ENCODE results near the gene KCNIP1.
"Not testable (repeated sequence)": the region's sequence is repeated elsewhere in the genome, so short reads cannot be mapped to it uniquely, and the experiment has no call there.

The KCNIP1 gene

GRCh38 chr5:170537451-170538095 lies 33.8 kb downstream of the KCNIP1 start:
- no peak for DNase-seq (ENCODE audit: low read depth)

GRCh38 chr5:170538096-170538465 lies 34.3 kb downstream of the KCNIP1 start:
- no peak for DNase-seq (ENCODE audit: low read depth)

GRCh38 chr5:170538696-170539586 lies 35.1 kb downstream of the KCNIP1 start:
- DNase-seq (ENCODE audit: low read depth): no peak

GRCh38 chr5:170540271-170540670 lies 36.5 kb downstream of the KCNIP1 start:
- DNase-seq (ENCODE audit: low read depth): no peak

GRCh38 chr5:170541146-170541769 lies 37.4 kb downstream of the KCNIP1 start:
- no peak for DNase-seq (ENCODE audit: low read depth)

- no peak for DNase-seq (ENCODE audit: low read depth)
Observed at GRCh38 chr5:170542691-170543293, 39.0 kb downstream of the KCNIP1 start.

GRCh38 chr5:170545313-170545712 lies 41.5 kb downstream of the KCNIP1 start:
- DNase-seq (ENCODE audit: low read depth): no peak

GRCh38 chr5:170545811-170546210 lies 42.0 kb downstream of the KCNIP1 start:
- DNase-seq (ENCODE audit: low read depth): no peak

GRCh38 chr5:170546282-170546681 lies 42.5 kb downstream of the KCNIP1 start:
- no peak for DNase-seq (ENCODE audit: low read depth)

- not testable (repeated sequence) for DNase-seq (ENCODE audit: low read depth)
Observed at GRCh38 chr5:170550382-170550781, 46.6 kb downstream of the KCNIP1 start.

GRCh38 chr5:170551076-170551475 lies 47.3 kb downstream of the KCNIP1 start:
- no peak for DNase-seq (ENCODE audit: low read depth)

- DNase-seq (ENCODE audit: low read depth): no peak
Observed at GRCh38 chr5:170551622-170552021, 47.8 kb downstream of the KCNIP1 start.

- no peak for DNase-seq (ENCODE audit: low read depth)
Observed at GRCh38 chr5:170552621-170553115, 48.8 kb downstream of the KCNIP1 start.

- DNase-seq (ENCODE audit: low read depth): no peak
Observed at GRCh38 chr5:170553218-170553617, 49.4 kb downstream of the KCNIP1 start.

- DNase-seq (ENCODE audit: low read depth): no peak
Observed at GRCh38 chr5:170554521-170555267, 50.9 kb downstream of the KCNIP1 start.

- DNase-seq (ENCODE audit: low read depth): no peak
Observed at GRCh38 chr5:170557314-170557713, 53.5 kb downstream of the KCNIP1 start.

GRCh38 chr5:170559296-170559695 lies 55.5 kb downstream of the KCNIP1 start:
- DNase-seq (ENCODE audit: low read depth): no peak

GRCh38 chr5:170560938-170561337 lies 57.1 kb downstream of the KCNIP1 start:
- DNase-seq (ENCODE audit: low read depth): no peak

- DNase-seq (ENCODE audit: low read depth): no peak
Observed at GRCh38 chr5:170562166-170562874, 58.5 kb downstream of the KCNIP1 start.

GRCh38 chr5:170562875-170563228 lies 59.0 kb downstream of the KCNIP1 start:
- no peak for DNase-seq (ENCODE audit: low read depth)
